A549 (cell line): ENCODE data around the gene MGLL.

Source experiments
- MYC ChIP-seq: IDR thresholded peaks from 2 replicates; pipeline ENCODE4 v1.6.1; 2012; ENCODE audit warnings: mild to moderate bottlenecking, inconsistent platforms, low read length, improper control_type of control experiment, borderline replicate concordance
- NR3C1 ChIP-seq: fragments of >200 bp; sonication (Bioruptor Twin); formaldehyde crosslinking; IDR thresholded peaks from 3 replicates; pipeline ENCODE4 v1.6.1; 2017
- POLR2A ChIP-seq: IDR thresholded peaks from 2 replicates; pipeline ENCODE4 v1.6.1; 2012; ENCODE audit warnings: mild to moderate bottlenecking, low read length
- TF ChIP-seq, protein P1 (sequence below): fragments of >200 bp; sonication (Bioruptor Twin); formaldehyde crosslinking; IDR thresholded peaks from 3 replicates; pipeline ENCODE4 v1.5.1; 2016
- TF ChIP-seq, protein P2 (sequence below): fragments of 200-600 bp; sonication (generic); IDR thresholded peaks from 2 replicates; pipeline ENCODE4 v1.6.1; 2016; ENCODE audit warnings: antibody characterized with exemption, mild to moderate bottlenecking, moderate library complexity

DNA sequence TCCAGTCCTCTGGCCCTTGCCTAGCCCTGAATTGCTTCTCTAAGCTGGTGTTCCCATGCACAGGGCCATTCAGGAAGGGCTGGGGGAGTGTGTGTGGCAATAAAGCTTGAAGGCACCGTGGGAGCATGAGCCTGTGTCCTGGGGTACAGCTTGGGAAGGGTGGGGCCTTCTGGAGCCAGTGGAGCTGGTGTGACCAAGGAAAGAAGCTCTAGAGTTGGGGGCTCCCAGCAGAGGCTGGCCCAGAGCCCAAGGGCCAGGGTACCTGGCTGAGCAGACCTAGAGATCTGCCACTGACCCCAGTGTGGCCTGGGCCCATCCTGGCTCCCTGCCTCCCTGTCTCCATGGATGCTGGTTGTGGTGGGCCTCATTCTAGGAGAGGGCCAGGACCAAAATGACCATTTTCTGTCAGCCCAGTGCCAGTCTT lies 141.5 kb downstream of the MGLL start:
- TF ChIP-seq, protein P1, sequence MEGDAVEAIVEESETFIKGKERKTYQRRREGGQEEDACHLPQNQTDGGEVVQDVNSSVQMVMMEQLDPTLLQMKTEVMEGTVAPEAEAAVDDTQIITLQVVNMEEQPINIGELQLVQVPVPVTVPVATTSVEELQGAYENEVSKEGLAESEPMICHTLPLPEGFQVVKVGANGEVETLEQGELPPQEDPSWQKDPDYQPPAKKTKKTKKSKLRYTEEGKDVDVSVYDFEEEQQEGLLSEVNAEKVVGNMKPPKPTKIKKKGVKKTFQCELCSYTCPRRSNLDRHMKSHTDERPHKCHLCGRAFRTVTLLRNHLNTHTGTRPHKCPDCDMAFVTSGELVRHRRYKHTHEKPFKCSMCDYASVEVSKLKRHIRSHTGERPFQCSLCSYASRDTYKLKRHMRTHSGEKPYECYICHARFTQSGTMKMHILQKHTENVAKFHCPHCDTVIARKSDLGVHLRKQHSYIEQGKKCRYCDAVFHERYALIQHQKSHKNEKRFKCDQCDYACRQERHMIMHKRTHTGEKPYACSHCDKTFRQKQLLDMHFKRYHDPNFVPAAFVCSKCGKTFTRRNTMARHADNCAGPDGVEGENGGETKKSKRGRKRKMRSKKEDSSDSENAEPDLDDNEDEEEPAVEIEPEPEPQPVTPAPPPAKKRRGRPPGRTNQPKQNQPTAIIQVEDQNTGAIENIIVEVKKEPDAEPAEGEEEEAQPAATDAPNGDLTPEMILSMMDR: no peak
- TF ChIP-seq NR3C1: no peak
- TF ChIP-seq MYC: no peak
- TF ChIP-seq, protein P2, sequence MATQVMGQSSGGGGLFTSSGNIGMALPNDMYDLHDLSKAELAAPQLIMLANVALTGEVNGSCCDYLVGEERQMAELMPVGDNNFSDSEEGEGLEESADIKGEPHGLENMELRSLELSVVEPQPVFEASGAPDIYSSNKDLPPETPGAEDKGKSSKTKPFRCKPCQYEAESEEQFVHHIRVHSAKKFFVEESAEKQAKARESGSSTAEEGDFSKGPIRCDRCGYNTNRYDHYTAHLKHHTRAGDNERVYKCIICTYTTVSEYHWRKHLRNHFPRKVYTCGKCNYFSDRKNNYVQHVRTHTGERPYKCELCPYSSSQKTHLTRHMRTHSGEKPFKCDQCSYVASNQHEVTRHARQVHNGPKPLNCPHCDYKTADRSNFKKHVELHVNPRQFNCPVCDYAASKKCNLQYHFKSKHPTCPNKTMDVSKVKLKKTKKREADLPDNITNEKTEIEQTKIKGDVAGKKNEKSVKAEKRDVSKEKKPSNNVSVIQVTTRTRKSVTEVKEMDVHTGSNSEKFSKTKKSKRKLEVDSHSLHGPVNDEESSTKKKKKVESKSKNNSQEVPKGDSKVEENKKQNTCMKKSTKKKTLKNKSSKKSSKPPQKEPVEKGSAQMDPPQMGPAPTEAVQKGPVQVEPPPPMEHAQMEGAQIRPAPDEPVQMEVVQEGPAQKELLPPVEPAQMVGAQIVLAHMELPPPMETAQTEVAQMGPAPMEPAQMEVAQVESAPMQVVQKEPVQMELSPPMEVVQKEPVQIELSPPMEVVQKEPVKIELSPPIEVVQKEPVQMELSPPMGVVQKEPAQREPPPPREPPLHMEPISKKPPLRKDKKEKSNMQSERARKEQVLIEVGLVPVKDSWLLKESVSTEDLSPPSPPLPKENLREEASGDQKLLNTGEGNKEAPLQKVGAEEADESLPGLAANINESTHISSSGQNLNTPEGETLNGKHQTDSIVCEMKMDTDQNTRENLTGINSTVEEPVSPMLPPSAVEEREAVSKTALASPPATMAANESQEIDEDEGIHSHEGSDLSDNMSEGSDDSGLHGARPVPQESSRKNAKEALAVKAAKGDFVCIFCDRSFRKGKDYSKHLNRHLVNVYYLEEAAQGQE: no peak
- TF ChIP-seq POLR2A: no peak
